Activated CD4-positive, alpha-beta T cell treated with anti-CD3 and anti-CD28 coated beads for 4 hours (primary cell): ENCODE measurements around the gene BLOC1S3.

Experiments
- DNase-seq, 2 donors: peaks; one replicate each; pipeline ENCODE4 v3.0.0-alpha.2; 2020

Gene BLOC1S3, protein sequence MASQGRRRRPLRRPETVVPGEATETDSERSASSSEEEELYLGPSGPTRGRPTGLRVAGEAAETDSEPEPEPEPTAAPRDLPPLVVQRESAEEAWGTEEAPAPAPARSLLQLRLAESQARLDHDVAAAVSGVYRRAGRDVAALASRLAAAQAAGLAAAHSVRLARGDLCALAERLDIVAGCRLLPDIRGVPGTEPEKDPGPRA

DNA sequence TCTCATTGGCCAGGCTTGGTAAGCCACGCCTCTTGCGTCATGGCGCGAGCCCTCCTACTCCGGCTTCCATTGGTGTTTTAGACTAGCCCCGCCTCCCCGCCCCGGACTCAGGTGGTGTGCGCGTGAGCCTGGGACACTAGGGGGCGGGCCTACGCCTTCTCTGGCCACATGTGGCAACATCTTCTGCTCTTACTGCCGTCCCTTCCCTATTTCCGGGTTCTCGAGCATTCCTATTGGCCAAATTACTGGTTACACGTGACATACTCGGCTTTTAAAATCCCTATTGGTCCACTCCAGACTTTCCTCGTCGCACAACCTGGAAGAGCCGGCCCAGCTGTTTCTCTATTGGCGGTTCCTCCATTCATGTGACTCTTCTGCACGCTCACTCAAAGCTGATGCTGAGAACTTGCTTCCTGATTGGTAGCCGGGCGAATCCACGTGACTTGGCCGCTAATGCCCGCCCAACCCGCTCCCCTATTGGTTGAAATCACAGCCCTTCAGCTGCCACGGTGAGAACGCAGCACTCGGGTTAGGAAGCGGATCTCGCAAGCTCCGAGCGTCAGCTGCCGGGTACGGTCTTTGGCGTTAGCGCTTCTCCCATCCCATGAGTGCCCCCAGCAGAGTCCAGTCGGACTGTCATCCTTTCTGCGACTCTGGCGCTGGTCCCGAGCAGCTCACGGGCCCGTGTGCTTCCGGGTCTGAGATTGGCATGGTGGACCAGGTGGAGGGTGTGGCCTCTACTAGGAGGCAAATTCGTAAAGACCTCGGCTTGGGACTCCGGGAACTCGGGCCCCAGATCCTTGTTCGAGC lies at the start of gene BLOC1S3:
TSS of gene BLOC1S3 (plus strand) at position 523 of the 810 bp plus-strand sequence. CDS start 513 bp downstream, outside the sequence.
- DNase-seq, result peak; percentile 100

DNA sequence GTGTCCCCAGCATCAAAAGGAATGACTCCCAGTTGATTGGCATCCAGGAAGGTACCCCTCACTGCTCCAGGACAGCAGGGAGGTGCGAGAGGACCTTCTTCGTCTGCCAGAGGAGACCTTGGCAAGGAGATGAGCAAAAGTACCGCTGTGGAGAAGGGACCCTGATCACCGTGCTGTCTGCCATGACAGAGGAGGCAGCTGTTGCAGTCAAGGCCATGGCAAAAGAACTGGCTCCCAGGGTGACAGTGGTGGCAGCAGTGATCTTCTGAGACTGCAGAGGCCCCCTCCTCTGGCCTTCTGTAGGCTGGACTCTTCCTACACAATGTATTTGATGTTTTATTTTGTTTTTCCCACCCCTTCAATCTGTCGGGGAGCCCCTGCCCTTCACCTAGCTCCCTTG lies 49.8 kb upstream of the BLOC1S3 start:
- no peak for DNase-seq

DNA sequence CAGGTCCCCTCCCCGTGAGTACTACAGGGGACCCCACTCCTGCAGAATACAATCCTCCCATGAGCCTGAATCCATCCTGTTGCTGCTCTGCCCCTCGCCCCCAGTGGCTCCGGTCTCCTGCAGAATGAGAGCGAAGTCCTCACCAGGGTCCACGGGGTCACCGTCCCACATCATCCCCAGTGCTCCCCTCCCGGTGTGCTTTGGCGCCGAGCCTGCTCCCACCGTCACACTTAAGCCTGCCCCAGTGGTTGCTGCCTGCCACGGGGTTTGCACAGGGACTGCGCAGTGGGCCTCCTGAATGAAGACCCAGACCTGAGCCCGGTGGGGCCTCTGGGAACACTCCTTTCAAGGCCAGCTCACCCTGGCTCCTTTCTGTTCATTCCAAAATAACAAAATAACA lies 48.3 kb upstream of the BLOC1S3 start:
- no peak for DNase-seq

DNA sequence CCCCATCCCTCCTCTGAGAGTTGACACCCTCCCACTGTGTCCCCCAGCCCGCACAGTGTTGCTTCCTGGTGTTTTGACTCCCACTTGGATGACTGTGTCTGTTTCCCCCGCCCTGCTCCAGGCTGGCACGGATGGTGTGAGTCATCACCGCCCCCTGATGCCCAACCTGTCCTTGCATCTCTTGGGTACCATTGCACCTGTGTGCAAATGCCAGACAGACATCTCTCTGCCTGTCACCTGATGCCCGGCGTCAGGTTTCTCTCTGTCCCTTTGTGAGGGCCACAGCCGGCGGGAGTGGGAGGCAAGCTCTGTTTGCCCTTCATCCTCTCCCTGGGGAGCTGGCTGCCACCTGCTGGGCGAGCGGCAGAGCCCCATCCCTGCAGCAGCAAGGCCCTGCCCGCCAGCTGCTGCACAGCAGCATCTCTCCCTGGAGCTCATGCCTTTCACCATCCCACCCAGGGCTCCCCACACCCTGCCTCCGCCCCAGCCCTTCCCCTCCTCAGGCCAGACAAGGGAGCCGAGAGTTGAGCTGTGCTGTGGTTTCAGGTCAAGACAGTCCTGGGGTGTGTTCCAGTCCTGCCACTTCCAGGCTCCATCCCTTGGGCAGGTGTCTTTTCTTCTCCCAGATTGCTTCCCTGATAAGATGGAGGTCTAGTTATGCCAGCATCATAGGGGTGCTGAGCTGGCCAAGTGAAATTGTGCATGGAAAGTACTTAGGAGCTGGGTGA lies 47.5 kb upstream of the BLOC1S3 start:
- DNase-seq, result peak; percentile 22 to 32

DNA sequence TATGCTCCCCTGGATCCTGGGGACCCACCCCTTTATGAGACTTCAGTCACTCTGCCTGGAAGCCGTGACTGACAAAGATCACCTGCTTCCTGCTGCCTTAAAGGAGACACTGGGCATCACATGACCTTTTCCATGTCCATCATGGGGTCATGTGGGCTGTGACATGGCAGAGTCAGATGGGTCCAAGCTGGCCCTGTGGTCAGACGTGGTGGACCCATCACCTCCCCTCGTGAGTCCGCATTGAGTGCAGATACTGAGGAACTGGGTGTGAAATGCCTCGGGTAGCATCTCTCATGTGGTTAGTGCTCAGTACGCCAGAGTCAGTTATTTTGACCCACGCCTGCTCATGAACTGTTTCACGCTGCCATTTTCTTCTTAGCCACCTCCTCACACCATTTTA lies 44.9 kb upstream of the BLOC1S3 start:
- DNase-seq, result no peak

DNA sequence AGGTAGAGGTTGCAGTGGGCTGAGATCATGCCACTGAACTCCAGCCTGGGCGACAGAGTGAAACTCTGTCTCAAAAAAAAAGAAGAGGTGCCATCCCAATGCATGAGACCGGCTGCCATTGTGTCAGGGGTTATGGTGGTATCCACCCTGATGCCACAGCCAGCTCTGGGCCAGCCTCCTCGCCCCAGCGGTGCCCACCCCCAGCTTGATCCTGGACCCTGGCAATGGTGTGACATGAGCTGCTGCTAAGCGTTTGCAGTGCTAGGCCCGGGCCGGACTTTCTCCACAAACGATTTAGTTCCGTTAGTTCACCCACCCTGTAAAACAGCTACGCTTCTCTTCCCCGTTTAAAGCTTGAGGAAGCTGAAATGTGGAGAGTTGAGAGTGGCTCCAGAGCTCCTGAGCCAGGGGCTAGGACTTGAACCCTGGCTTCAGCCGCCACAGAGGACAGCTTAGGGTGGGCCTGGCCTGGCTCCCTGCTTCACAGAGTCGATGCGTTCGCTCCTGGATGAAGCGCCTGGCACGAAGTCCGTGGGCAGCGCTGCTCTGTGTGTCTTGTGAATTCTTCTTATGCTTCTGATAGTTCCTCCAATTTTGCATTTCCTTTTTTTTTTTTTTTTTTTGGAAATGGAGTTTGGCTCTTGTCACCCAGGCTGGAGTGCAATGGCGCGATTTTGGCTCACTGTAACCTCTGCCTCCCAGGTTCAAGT lies 43.3 kb upstream of the BLOC1S3 start:
- DNase-seq, result no peak

DNA sequence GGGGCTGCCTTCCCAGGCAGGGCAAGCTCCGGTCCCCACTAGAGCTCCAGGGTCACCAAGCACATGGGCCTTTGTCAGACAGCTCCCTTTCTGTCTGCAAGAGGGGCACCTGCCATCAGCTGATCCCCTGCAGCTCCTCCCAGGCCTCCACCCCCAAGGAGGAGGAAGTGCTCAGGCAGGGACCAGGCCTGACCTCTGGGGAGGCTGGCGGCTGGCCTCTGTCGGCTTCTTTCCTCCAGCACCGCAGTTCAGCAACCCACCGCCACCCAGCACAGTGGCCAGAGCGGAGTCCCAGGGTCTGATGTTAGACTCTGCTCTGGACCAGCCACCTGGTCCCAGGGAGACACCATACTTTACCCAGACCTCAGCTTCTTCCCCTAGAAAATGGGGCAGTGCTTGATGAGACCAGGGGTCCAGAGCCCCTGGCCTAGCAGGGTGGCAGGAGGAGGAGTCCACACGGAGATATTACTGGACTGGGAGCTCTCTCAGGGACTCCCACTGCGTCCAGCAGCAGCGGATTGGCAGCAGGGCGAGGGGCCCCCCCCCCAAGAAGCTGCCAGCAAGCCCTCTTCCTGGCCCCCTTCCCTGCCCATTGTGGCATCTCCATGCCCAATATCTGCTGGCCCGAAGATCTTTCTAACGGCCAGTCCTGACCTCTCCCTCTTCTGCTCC lies 41.9 kb upstream of the BLOC1S3 start:
- DNase-seq, result no peak

DNA sequence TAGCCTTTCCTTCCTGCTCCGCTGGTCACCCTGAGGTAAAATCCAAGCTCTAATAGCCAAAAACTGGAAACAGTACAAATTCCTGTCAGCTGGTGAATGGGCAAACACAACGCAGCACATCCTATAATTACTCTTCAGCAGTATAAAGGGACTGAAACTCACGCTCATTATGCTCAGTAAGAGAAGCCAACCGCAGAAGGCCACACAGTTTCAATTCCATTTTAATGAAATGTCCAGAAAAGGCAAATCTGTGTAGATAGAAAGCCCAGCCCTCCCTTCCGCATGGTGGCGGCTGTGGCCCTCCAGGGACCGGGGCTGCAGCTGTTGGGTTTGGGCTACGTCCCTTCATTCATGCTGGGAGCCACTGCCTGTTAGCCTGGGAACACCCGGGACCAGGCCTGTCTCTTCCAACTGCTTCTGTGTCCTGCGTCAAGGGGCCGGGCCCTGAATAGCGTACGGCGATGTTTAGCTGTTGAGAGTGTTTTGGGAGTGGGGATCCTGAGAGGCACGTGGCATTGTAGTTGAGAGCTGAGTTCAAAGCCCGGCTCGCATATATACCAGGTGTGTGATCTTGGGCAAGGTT lies 41.3 kb upstream of the BLOC1S3 start:
- DNase-seq, result no peak

DNA sequence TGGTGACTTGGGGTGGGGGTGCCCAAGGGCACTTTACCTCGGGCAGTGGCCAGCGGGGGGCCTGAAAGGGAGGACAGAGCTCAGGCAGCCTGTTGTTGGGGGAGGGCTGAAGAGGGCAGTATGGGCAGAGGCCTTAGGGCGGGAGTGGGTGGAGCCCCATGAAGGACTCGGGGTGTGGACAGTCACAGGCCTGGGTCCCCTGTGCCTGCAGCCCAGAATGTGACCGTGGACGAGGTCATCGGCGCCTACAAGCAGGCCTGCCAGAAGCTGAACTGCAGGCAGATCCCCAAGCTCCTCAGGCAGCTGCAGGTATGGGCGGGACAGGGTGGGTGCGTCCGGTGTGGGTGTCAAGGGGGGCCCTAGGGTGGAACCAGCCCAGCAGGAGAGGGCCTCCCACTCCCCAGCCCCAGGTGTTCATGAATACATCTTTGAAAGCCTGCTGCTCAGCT lies 40.3 kb upstream of the BLOC1S3 start:
- DNase-seq, result no peak

DNA sequence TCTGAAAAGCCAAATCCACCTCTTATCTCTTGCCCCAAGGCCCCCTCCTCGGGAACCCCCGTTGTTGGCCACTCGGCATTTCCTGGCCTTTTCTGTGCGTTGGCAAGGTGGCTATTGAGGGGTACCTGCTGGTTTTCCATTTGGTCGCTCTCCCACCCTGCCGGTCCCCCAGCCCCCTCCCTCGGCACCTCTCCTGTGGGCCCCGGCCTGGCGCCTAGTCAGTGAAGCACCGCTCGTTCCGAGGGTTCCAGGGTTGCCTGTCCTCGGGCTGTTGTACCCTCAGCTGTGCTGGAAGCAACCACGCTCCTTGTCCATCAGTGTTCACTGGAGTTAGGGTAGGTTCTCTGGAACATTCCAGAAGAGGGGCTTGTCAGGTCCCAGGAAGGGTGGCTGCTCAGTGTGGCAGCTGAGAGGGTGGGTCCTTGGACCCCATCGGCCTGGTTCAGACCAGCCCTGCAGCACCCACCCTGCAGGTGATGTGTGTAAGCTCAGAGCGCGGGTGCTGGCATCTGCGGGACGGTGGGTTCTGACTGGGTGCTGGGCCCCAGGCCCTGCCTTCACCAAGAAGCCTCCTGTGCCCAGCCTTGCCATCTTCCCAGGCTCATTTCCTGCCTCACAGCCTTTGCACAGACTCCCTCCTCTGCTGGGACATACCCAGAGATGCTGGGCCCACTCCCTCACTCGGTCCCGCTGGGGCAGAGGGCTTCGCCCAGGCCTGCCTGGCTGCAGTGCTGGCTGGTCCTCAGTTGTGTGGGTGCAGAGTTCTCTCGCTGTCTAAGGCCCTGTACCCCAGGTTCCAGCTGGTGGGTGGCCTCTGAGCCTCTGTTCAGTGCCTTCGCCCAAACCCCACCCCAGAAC lies 39.1 kb upstream of the BLOC1S3 start:
- no peak for DNase-seq

DNA sequence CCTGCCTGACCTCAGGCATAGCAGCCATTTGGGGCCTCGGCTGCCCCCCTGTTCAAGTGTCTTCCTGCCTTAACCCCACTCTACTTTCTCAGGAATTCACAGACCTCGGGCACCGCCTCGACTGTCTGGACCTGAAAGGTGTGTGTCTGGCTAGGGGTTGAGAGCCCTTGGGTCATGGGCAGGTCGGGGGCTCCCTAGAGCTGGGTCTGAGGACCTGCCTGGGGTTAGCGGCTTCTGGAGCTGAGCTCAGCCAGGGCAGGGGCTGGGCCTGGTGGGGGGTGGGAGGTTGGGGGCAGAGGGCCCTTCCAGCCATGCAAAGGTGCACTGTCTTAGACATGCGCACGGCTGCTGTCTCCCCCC lies 38.5 kb upstream of the BLOC1S3 start:
- no peak for DNase-seq

DNA sequence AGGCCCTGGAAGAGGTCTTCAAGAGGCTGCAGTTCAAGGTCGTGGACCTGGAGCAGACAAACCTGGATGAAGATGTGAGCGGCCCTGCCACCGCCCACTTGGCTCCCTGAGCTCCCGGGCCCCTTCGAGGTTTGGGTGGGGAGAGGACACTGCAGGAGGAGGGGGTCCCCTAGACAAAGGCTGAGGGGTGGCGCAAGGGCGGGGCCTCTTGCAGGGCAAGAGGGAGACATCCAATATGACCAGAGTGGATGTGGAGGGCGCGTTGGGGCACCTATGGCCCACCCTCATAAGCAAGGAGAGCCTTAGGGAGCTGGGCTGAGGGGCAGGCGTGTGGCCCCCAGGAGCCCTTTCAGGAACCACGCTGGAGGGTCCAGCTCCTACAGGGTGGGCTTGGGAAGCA lies 38.1 kb upstream of the BLOC1S3 start:
- DNase-seq, result no peak

DNA sequence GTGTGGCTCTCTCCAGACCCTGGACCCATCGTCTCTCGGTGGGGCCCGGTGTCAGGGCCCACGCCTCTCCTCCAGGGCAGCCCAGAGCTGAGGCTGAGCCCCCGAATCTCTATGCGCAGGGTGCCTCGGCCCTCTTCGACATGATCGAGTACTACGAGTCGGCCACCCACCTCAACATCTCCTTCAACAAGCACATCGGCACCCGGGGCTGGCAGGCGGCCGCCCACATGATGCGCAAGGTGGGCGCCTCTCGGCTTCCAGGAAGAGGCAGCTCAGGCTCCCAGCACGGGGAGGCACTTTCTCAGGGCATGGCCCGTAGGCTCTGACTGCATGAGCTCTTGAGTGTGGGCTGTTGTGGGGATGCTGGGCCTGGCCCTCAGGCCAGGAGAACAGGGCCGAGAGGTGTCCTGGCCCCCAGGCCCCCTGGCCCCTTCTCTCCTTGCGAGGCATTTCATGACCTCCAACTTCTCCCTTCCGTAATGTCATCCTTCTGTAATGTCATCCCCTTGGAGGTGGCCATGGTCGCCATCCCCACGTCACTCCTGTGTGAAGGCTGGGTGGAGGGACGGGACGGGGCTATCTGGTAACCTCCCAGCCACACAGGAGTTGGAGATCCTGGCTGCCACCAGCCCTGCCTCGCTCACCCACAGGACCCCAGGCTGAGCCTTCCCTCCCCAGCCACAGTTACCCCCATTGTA lies 37.2 kb upstream of the BLOC1S3 start:
- DNase-seq, result no peak

DNA sequence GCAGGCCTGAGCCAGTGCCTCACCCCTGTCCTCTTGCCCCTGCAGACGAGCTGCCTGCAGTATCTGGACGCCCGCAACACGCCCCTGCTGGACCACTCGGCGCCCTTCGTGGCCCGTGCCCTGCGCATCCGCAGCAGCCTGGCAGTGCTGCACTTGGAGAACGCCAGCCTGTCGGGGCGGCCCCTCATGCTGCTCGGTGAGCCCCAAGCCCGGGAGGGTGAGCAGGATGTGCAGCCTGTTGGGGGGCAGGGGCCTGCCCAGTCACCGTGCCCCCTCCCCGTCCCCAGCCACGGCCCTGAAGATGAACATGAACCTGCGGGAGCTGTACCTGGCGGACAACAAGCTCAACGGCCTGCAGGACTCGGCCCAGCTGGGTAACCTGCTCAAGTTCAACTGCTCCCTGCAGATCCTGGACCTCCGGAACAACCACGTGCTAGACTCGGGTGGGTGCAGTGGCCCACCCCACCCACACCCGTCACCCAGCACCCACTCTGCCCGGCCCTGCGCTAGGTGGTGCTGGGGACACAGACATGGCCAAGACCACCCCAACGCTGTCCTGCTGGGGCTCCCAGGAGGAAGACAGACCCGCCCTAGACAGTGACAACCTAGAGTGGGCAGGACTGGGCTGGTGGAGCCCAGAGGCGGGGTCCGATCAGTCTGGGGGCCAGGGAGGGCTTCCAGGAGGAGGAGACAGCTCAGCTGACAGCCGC lies 36.4 kb upstream of the BLOC1S3 start:
- no peak for DNase-seq

DNA sequence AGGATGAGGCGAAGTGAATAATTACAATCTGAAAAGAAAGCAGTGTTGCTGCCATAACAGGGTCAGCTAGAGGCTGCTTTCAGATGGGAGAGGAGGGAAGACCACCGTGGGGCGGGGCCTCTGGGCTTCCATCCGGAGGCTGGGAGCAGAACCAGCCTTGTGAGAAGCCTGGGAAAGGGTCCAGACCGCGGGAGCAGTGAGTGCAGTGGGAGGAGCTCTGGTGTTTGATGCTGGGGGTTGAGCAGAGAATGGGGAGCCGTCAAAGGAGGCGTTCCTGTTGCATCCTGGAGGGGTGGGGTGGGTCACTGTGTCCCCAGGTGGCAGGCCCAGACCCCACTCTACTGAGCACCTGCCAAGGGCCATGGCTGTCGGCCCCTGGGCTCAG lies 35.9 kb upstream of the BLOC1S3 start:
- DNase-seq, result no peak

DNA sequence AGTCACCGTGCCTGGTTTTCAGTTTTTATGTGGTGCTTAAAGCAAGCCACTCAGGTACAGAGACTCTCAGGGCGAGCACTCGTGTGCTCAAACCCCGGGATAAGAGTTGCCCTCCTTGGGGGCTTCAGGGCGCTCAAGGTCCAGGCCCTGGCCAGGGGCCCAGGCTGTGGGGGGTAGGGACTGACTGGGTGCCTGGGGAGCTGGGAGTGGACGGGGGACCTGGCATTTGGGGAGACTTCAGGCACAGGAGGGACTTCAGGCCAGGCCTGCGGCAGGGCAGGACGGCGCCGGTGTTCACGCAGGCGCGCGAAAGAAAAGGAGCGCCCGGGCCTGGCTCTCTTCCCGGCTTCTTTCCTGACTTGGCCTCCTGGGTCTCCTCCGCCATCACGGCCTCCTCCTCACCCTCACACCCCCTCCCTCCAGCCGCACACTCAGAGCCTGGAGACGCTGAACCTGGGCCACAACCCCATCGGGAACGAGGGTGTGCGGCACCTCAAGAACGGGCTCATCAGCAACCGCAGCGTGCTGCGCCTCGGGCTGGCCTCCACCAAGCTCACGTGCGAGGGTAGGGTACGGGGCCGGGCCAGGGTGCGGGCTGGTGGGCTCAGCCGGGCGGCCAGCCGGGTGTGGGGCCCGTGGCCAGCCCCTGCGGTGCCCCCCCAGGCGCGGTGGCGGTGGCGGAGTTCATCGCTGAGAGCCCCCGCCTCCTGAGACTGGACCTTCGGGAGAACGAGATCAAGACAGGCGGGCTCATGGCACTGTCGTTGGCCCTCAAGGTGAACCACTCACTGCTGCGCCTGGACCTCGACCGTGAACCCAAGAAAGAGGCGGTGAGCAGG lies 33.9 kb upstream of the BLOC1S3 start:
- DNase-seq, result no peak

DNA sequence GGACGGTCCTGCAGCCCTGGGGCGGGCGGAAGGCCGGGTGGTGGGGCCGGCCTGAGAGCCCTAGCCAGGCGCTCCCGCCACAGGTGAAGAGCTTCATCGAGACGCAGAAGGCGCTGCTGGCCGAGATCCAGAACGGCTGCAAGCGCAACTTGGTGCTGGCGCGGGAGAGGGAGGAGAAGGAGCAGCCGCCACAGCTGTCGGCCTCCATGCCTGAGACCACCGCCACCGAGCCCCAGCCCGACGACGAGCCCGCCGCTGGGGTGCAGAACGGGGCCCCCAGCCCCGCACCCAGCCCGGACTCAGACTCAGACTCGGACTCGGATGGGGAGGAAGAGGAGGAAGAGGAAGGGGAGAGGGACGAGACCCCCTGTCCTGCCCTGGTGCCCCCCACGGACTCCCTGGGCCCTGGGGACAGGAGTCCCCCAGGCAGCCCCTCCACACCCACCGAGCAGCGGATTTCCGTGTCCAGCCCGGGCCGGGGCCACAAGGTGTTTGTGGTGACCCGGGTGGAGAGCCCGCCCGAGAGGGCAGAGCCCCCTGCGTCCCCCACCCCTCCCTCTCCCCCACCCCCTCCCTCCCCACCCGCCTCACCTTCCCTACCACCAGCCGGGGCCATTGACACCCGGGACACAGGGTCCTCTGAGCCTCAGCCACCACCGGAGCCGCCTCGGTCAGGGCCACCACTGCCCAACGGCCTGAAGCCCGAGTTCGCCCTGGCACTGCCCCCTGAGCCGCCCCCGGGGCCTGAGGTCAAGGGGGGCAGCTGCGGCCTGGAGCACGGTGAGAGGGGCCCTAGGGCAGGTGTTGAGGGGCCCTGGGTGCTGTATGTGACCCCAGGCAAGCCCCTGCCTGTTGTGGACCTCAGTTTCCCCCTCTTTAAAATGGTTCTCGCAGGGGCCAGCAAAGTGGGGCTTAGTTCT lies 33.1 kb upstream of the BLOC1S3 start:
- DNase-seq, result no peak

DNA sequence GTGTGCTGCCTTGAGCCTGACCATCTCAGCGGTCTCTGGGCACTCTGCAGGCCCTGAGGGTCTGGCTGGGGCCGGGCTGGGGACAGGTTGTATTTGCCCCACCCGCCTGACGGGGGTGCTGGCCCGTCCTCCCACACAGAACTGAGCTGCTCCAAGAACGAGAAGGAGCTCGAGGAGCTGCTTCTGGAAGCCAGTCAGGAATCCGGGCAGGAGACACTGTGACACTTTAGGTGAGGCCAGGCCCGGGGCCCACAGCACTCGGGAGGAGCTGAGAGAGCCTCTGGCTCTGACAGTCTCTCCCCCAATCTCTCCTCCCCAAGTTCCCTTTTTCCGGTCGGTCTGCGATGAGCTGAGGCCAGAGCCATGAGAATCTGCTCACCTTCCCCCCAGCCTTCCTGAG lies 32.3 kb upstream of the BLOC1S3 start:
- no peak for DNase-seq
